Endothelial cell of umbilical vein (primary cell): Measurements from ENCODE around the gene SLC35F3. TPM values are rescaled to one million over a fixed set of nuclear protein-coding genes. Genes with fewer than 3 reads are reported as not detected.

ENCODE experiments used
- BruUV-seq: library from RNA; stranded (reverse); fragments of 400-500 nt; replicated peaks from 2 replicates; lab custom pipeline; 2021; lab: Mats Ljungman, UMichigan
- CTCF ChIA-PET: fragments of 300-600, 350-600 bp; sonication (Branson Sonifier 250); formaldehyde crosslinking; loops from one replicate; lab custom pipeline; 2021; ENCODE audit warnings: antibody characterized with exemption, inconsistent platforms; lab: Charles Lee
- POLR2A ChIA-PET: fragments of 300-600, 350-600 bp; sonication (Branson Sonifier 250); formaldehyde crosslinking; loops from one replicate; lab custom pipeline; 2021; ENCODE audit warnings: antibody characterized with exemption, inconsistent platforms; lab: Charles Lee
- DNase-seq: peaks from one replicate; pipeline ENCODE4 v3.0.0-alpha.2; 2011; ENCODE audit warnings: low read depth, low spot score
- FAIRE-seq: peaks from 2 replicates; lab custom pipeline; 2011; peaks lifted over from hg19 to GRCh38; lab: Jason Lieb, UNC
- H2AFZ ChIP-seq: 2 replicates; pipeline ENCODE4 v1.6.0; 2012; ENCODE audit warnings: low read depth, low read length, control low read depth, inconsistent platforms
- H3K27ac ChIP-seq: 2 replicates; pipeline ENCODE4 v1.5.1; 2011; ENCODE audit warnings: low read depth, mild to moderate bottlenecking, control low read depth, low read length, moderate library complexity; ENCODE audit not compliant: insufficient read depth
- H3K27me3 ChIP-seq, 2 experiments: 2 replicates each; pipeline versions ENCODE4 v1.6.0 to v1.6.1; 2011; ENCODE audit warnings: low read length in 2 of 2, mixed read lengths in 1 of 2; ENCODE audit not compliant: control insufficient read depth in 2 of 2, insufficient read depth in 2 of 2
- H3K36me3 ChIP-seq, 2 experiments: 2 replicates in 1 of 2; 3 replicates in 1 of 2; pipeline ENCODE4 v1.5.1; 2011; ENCODE audit warnings: low read length in 2 of 2, mild to moderate bottlenecking in 1 of 2, moderate library complexity in 1 of 2; ENCODE audit not compliant: control insufficient read depth in 2 of 2, insufficient read depth in 2 of 2; ENCODE audit errors: extremely low read depth in 1 of 2
- H3K4me1 ChIP-seq: 3 replicates; pipeline ENCODE4 v1.5.1; 2011; ENCODE audit warnings: mild to moderate bottlenecking, low read length; ENCODE audit not compliant: control insufficient read depth, insufficient read depth; ENCODE audit errors: extremely low read depth
- H3K4me2 ChIP-seq: 2 replicates; pipeline ENCODE4 v1.6.1; 2011; ENCODE audit warnings: low read length, control low read depth, mixed read lengths; ENCODE audit not compliant: insufficient read depth
- H3K4me3 ChIP-seq, 3 experiments: fragments of 200-600 bp in 1 of 3; sonication (generic), shearing (Covaris generic) in 1 of 3; replicated peaks in 1 of 3; 2 replicates each; pipeline ENCODE4 v1.5.1; 2011 to 2016; ENCODE audit warnings: control low read depth in 3 of 3, low read length in 3 of 3, mild to moderate bottlenecking in 2 of 3, inconsistent platforms in 1 of 3, low read depth in 1 of 3, moderate library complexity in 1 of 3; ENCODE audit not compliant: insufficient read depth in 1 of 3
- H3K79me2 ChIP-seq: 2 replicates; pipeline ENCODE4 v1.6.0; 2012; ENCODE audit warnings: low read length, inconsistent platforms; ENCODE audit not compliant: control insufficient read depth, insufficient read depth
- H3K9ac ChIP-seq: replicated peaks from 2 replicates; pipeline ENCODE3; 2011; ENCODE audit warnings: low read length, control low read depth; ENCODE audit not compliant: insufficient read depth; ENCODE audit errors: extremely low read depth
- H3K9me1 ChIP-seq: replicated peaks from 3 replicates; pipeline ENCODE4 v1.6.0; 2011; ENCODE audit warnings: mild to moderate bottlenecking, low read length; ENCODE audit not compliant: control insufficient read depth, insufficient read depth; ENCODE audit errors: extremely low read depth
- H3K9me3 ChIP-seq: replicated peaks from 2 replicates; pipeline ENCODE4 v1.5.1; 2012; ENCODE audit warnings: low read length, inconsistent platforms; ENCODE audit not compliant: control insufficient read depth, insufficient read depth
- H4K20me1 ChIP-seq: replicated peaks from 2 replicates; pipeline ENCODE3; 2011; ENCODE audit warnings: mild to moderate bottlenecking, low read length; ENCODE audit not compliant: control insufficient read depth, insufficient read depth; ENCODE audit errors: extremely low read depth
- CTCF ChIP-seq, 2 donors: IDR thresholded peaks; 1 replicate in 1 of 2; 2 replicates in 1 of 2; pipeline ENCODE4 v1.5.1; 2011; ENCODE audit warnings: low read length in 2 of 2, mild to moderate bottlenecking in 2 of 2, moderate library complexity in 2 of 2, control low read depth in 1 of 2, inconsistent platforms in 1 of 2, low read depth in 1 of 2; ENCODE audit not compliant: insufficient read depth in 1 of 2; ENCODE audit errors: extremely low read depth in 1 of 2
- EZH2 ChIP-seq: IDR thresholded peaks from 2 replicates; pipeline ENCODE4 v1.6.1; 2012; ENCODE audit warnings: borderline replicate concordance, low read depth, mild to moderate bottlenecking, moderate library complexity, low read length, inconsistent platforms; ENCODE audit not compliant: severe bottlenecking
- FOS ChIP-seq: IDR thresholded peaks from 2 replicates; pipeline ENCODE4 v1.6.1; 2011; ENCODE audit warnings: mild to moderate bottlenecking, low read length, moderate library complexity, borderline replicate concordance; ENCODE audit not compliant: insufficient read depth
- JUN ChIP-seq: IDR thresholded peaks from 2 replicates; pipeline ENCODE4 v1.6.1; 2011; ENCODE audit warnings: borderline replicate concordance, low read depth; ENCODE audit not compliant: insufficient read length, insufficient read depth
- MYC ChIP-seq: IDR thresholded peaks from one replicate; pipeline ENCODE4 v1.6.1; 2011; ENCODE audit warnings: mild to moderate bottlenecking, low read depth, low read length
- POLR2A ChIP-seq: IDR thresholded peaks from 2 replicates; pipeline ENCODE4 v1.6.1; 2012; ENCODE audit warnings: low read depth, mild to moderate bottlenecking, control low read depth, low read length
- POLR2AphosphoS5 ChIP-seq: IDR thresholded peaks from 2 replicates; pipeline ENCODE4 v1.6.1; 2012; ENCODE audit warnings: low read depth, mild to moderate bottlenecking, control low read depth, low read length, moderate library complexity; ENCODE audit not compliant: insufficient read depth
- dilution Hi-C: fragments of 300-500 bp; cut with MboI; formaldehyde crosslinking; loops from one replicate; pipeline ENCODE4 v1.15.0; 2019; ENCODE audit warnings: low sequenced_read_pairs; ENCODE audit not compliant: extremely low pct_ligation_motif_present
- intact Hi-C: fragments of 100-400 bp; cut with micrococcal nuclease; formaldehyde crosslinking; loops from one replicate; pipeline ENCODE4 v1.10.0; 2022
- polyA plus RNA-seq, 4 experiments: library from polyadenylated mRNA; depleted of rRNA in 3 of 4; stranded (reverse) in 3 of 4; unstranded in 1 of 4; fragments of >200 nt; gene quantifications; 2 replicates each; pipeline versions ENCODE4 v1.2.1 to v1.2.3, GENCODE V29; 2011 to 2012; ENCODE audit warnings: missing spikeins in 1 of 4
- total RNA-seq: library from RNA; stranded (reverse); gene quantifications from 2 replicates; pipeline ENCODE4 v1.2.3, GENCODE V29; 2021

The SLC35F3 gene
- total and polyA plus RNA-seq, 2 donors (not counting 3 experiments of a cell fraction or from before 2014, with no cell fraction given), result not detected

- no peak overlapping the region for H3K9ac ChIP-seq
- H3K9me1 ChIP-seq, result no peaks in the 10 kb centered on the region
- H3K4me2 ChIP-seq, result no peak overlapping the region
- H2AFZ ChIP-seq, result no peak overlapping the region
- no peaks in the 10 kb centered on the region for H3K36me3 ChIP-seq
- BruUV-seq, result no TSS peak
- H3K9me3 ChIP-seq, result peaks cover 2% of the 10 kb centered on the region
- H3K4me1 ChIP-seq, result no peaks in the 10 kb centered on the region
- H3K79me2 ChIP-seq, result no peaks in the 10 kb centered on the region
- H3K27ac ChIP-seq, result no peak overlapping the region
- intact Hi-C loops (no loop called here), dilution Hi-C loops (no loop called here)
- no peaks in the 10 kb centered on the region for H3K27me3 ChIP-seq
- no peak for DNase-seq
- POLR2A ChIA-PET, result no interaction called here
- CTCF ChIA-PET, result no interaction called here
- H4K20me1 ChIP-seq, result no peaks in the 10 kb centered on the region
- no peak overlapping the region for H3K4me3 ChIP-seq
- no peak for FAIRE-seq
- no peak for TF ChIP-seq JUN
These were observed 86.0 kb downstream of the SLC35F3 start for GRCh38 chr1:233990486-233990885.

- TF ChIP-seq EZH2, result no peak
- TF ChIP-seq MYC, result no peak
- TF ChIP-seq POLR2A, result no peak
- no peak for TF ChIP-seq CTCF (IDR thresholded peaks at IDR 0.05; ENCODE audit: extremely low read depth in 1 of 2, insufficient read depth in 1 of 2, low read depth in 1 of 2, low read length in 2 of 2)
- TF ChIP-seq FOS, result no peak
- no peak for TF ChIP-seq POLR2AphosphoS5
- no peak for TF ChIP-seq JUN
- no peaks in the 10 kb centered on the region for H4K20me1 ChIP-seq
- no peaks in the 10 kb centered on the region for H3K9me1 ChIP-seq
- H3K4me1 ChIP-seq, result no peaks in the 10 kb centered on the region
- no peak overlapping the region for H2AFZ ChIP-seq
- POLR2A ChIA-PET, result no interaction called here
- FAIRE-seq, result no peak
- H3K9me3 ChIP-seq, result peaks cover 2% of the 10 kb centered on the region
- dilution Hi-C loops (no loop called here), intact Hi-C loops (no loop called here)
- CTCF ChIA-PET, result no interaction called here
- no peak overlapping the region for H3K27ac ChIP-seq
- H3K79me2 ChIP-seq, result no peaks in the 10 kb centered on the region
- H3K9ac ChIP-seq, result no peak overlapping the region
- no peak overlapping the region for H3K4me3 ChIP-seq
- no peak for DNase-seq
- no TSS peak for BruUV-seq
- no peaks in the 10 kb centered on the region for H3K36me3 ChIP-seq
- no peaks in the 10 kb centered on the region for H3K27me3 ChIP-seq
- H3K4me2 ChIP-seq, result no peak overlapping the region
These were observed 89.2 kb downstream of the SLC35F3 start for GRCh38 chr1:233993651-233994050.
